Activated CD4-positive, alpha-beta T cell treated with anti-CD3 and anti-CD28 coated beads for 36 hours (primary cell): Measurements from ENCODE around the gene IQCK. TPM values are rescaled to one million over a fixed set of nuclear protein-coding genes. Genes with fewer than 3 reads are reported as not detected.

Experiments
- ATAC-seq: fragments of 200-7000 bp; cut with Tn5 transposase; one replicate; pipeline ENCODE4 v1.10.0; 2021; ENCODE audit warnings: mild to moderate bottlenecking, moderate library complexity
- CTCF ChIA-PET: fragments of 350-600 bp; sonication (Branson Sonifier 250); formaldehyde crosslinking; loops from one replicate; lab custom pipeline; 2021; ENCODE audit warnings: antibody characterized with exemption; lab: Charles Lee
- POLR2A ChIA-PET: fragments of 350-600 bp; sonication (Branson Sonifier 250); formaldehyde crosslinking; loops from one replicate; lab custom pipeline; 2021; ENCODE audit warnings: antibody characterized with exemption, inconsistent platforms; lab: Charles Lee
- DNase-seq: peaks from one replicate; pipeline ENCODE4 v3.0.0-alpha.2; 2020
- H3K27ac Mint-ChIP-seq: one replicate; pipeline ENCODE4 v1.8.0; 2021; ENCODE audit warnings: mixed read lengths
- H3K27me3 Mint-ChIP-seq: one replicate; pipeline ENCODE4 v1.8.0; 2021; ENCODE audit warnings: mixed read lengths
- H3K36me3 Mint-ChIP-seq: one replicate; pipeline ENCODE4 v1.8.0; 2021; ENCODE audit warnings: low read depth, mixed read lengths
- H3K4me1 Mint-ChIP-seq: one replicate; pipeline ENCODE4 v1.8.0; 2021; ENCODE audit warnings: mixed read lengths
- H3K4me3 Mint-ChIP-seq: one replicate; pipeline ENCODE4 v1.8.0; 2021; ENCODE audit warnings: mild to moderate bottlenecking, moderate library complexity, mixed read lengths
- H3K9me3 Mint-ChIP-seq: one replicate; pipeline ENCODE4 v1.8.0; 2021; ENCODE audit warnings: low read depth, mixed read lengths
- intact Hi-C, 2 experiments: fragments of 100-400 bp; cut with DNase I in 1 of 2; cut with micrococcal nuclease in 1 of 2; formaldehyde crosslinking; loops; one replicate each; pipeline versions ENCODE4 v1.14.2 to v1.15.1; 2022 to 2024; cut with DNase I, micrococcal nuclease
- total RNA-seq, 2 experiments: library from RNA; stranded (reverse); gene quantifications; one replicate each; pipeline ENCODE4 v1.2.3, GENCODE V29; 2021

The IQCK gene
- total RNA-seq, 2 experiments from 2014 or later: 2.7 to 3.5 TPM

- H3K36me3 Mint-ChIP-seq: no peaks in the 10 kb centered on the region
- DNase-seq (no peak), ATAC-seq (no peak)
- H3K27ac Mint-ChIP-seq: no peak overlapping the region
- intact Hi-C loops: no loop called here
- POLR2A ChIA-PET: no interaction called here
- no peaks in the 10 kb centered on the region for H3K9me3 Mint-ChIP-seq
- H3K27me3 Mint-ChIP-seq: no peaks in the 10 kb centered on the region
- CTCF ChIA-PET: no interaction called here
- no peak overlapping the region for H3K4me3 Mint-ChIP-seq
- H3K4me1 Mint-ChIP-seq: no peaks in the 10 kb centered on the region
These were observed 125.3 kb downstream of the IQCK start for GRCh38 chr16:19843371-19843770.

GRCh38 chr16:19844945-19845641 is 127.0 kb downstream of the IQCK start:
- CTCF ChIA-PET: interaction anchor here (0.6 kb wide), 1 partner anchor 73 kb away, joined by 3 read pairs; no protein-coding TSS in a partner anchor
- Mint-ChIP-seq H3K27ac (no peak overlapping the region), H3K27me3 (no peaks in the 10 kb centered on the region), H3K9me3 (no peaks in the 10 kb centered on the region), H3K4me1 (no peaks in the 10 kb centered on the region), H3K36me3 (no peaks in the 10 kb centered on the region), H3K4me3 (no peak overlapping the region)
- ATAC-seq (no peak), DNase-seq (no peak)
- intact Hi-C loops: no loop called here
- POLR2A ChIA-PET: no interaction called here

- Mint-ChIP-seq H3K27me3 (no peaks in the 10 kb centered on the region), H3K4me1 (no peaks in the 10 kb centered on the region), H3K4me3 (no peak overlapping the region), H3K36me3 (no peaks in the 10 kb centered on the region), H3K27ac (no peak overlapping the region), H3K9me3 (no peaks in the 10 kb centered on the region)
- no peak for ATAC-seq
- intact Hi-C loops: no loop called here
- POLR2A ChIA-PET: no interaction called here
- no peak for DNase-seq
- CTCF ChIA-PET: no interaction called here
These were observed 128.4 kb downstream of the IQCK start for GRCh38 chr16:19846436-19846835.

- DNase-seq: no peak
- ChIA-PET CTCF (no interaction called here), POLR2A (no interaction called here)
- no peak for ATAC-seq
- H3K36me3 Mint-ChIP-seq: no peaks in the 10 kb centered on the region
- H3K27me3 Mint-ChIP-seq: peaks cover 2% of the 10 kb centered on the region
- no peaks in the 10 kb centered on the region for H3K4me1 Mint-ChIP-seq
- intact Hi-C loops: no loop called here
- no peak overlapping the region for H3K27ac Mint-ChIP-seq
- no peak overlapping the region for H3K4me3 Mint-ChIP-seq
- H3K9me3 Mint-ChIP-seq: no peaks in the 10 kb centered on the region
These were observed 130.7 kb downstream of the IQCK start for GRCh38 chr16:19848756-19849155.

- no peaks in the 10 kb centered on the region for H3K9me3 Mint-ChIP-seq
- H3K4me1 Mint-ChIP-seq: no peaks in the 10 kb centered on the region
- no peak overlapping the region for H3K4me3 Mint-ChIP-seq
- DNase-seq (no peak), ATAC-seq (no peak)
- POLR2A ChIA-PET: interaction anchor here (0.6 kb wide), 1 partner anchor 23 kb away, joined by 4 read pairs; no protein-coding TSS in a partner anchor
- H3K27ac Mint-ChIP-seq: no peak overlapping the region
- H3K27me3 Mint-ChIP-seq: peaks cover 2% of the 10 kb centered on the region
- intact Hi-C loops: no loop called here
- CTCF ChIA-PET: no interaction called here
- no peaks in the 10 kb centered on the region for H3K36me3 Mint-ChIP-seq
These were observed 132.2 kb downstream of the IQCK start for GRCh38 chr16:19850131-19850817.

GRCh38 chr16:19851476-19851875 is 133.4 kb downstream of the IQCK start:
- Mint-ChIP-seq H3K4me3 (no peak overlapping the region), H3K36me3 (no peaks in the 10 kb centered on the region), H3K9me3 (no peaks in the 10 kb centered on the region), H3K27ac (no peak overlapping the region), H3K27me3 (peaks cover 2% of the 10 kb centered on the region), H3K4me1 (no peaks in the 10 kb centered on the region)
- intact Hi-C loops: no loop called here
- ChIA-PET CTCF (interaction anchor here (0.6 kb wide), 1 partner anchor 116 kb away, joined by 3 read pairs; no protein-coding TSS in a partner anchor), POLR2A (no interaction called here)
- ATAC-seq (no peak), DNase-seq (no peak)

GRCh38 chr16:19853132-19853741 is 135.2 kb downstream of the IQCK start:
- H3K27me3 Mint-ChIP-seq: peaks cover 2% of the 10 kb centered on the region
- H3K27ac Mint-ChIP-seq: no peak overlapping the region
- POLR2A ChIA-PET: no interaction called here
- DNase-seq: no peak
- H3K4me1 Mint-ChIP-seq: no peaks in the 10 kb centered on the region
- H3K4me3 Mint-ChIP-seq: no peak overlapping the region
- CTCF ChIA-PET: interaction anchor here (0.8 to 1.7 kb wide), 2 partner anchors 9 to 532 kb away, joined by 4 read pairs; no protein-coding TSS in a partner anchor
- H3K9me3 Mint-ChIP-seq: no peaks in the 10 kb centered on the region
- H3K36me3 Mint-ChIP-seq: no peaks in the 10 kb centered on the region
- intact Hi-C loops: no loop called here
- no peak for ATAC-seq

- POLR2A ChIA-PET: no interaction called here
- ATAC-seq: no peak
These were observed 135.9 kb downstream of the IQCK start for GRCh38 chr16:19853742-19854542.

GRCh38 chr16:19854543-19854876 is 136.4 kb downstream of the IQCK start:
- Mint-ChIP-seq H3K36me3 (no peaks in the 10 kb centered on the region), H3K27ac (no peak overlapping the region), H3K27me3 (peaks cover 2% of the 10 kb centered on the region), H3K9me3 (no peaks in the 10 kb centered on the region), H3K4me1 (no peaks in the 10 kb centered on the region), H3K4me3 (no peak overlapping the region)
- intact Hi-C loops: no loop called here
- CTCF ChIA-PET: interaction anchor here (0.6 kb wide), 1 partner anchor 705 kb away, joined by 3 read pairs; no protein-coding TSS in a partner anchor
- POLR2A ChIA-PET: no interaction called here
- no peak for ATAC-seq
- DNase-seq: no peak

More at GRCh38 chr16:19853742-19854542, 135.9 kb downstream of the IQCK start:
- Mint-ChIP-seq H3K4me1 (no peaks in the 10 kb centered on the region), H3K9me3 (no peaks in the 10 kb centered on the region), H3K4me3 (no peak overlapping the region), H3K36me3 (no peaks in the 10 kb centered on the region), H3K27me3 (peaks cover 2% of the 10 kb centered on the region), H3K27ac (no peak overlapping the region)
- CTCF ChIA-PET: interaction anchor here (0.6 to 1.7 kb wide), 2 partner anchors 9 to 705 kb away, joined by 3 to 4 read pairs; no protein-coding TSS in a partner anchor
- intact Hi-C loops: no loop called here
- DNase-seq: no peak

- Mint-ChIP-seq H3K9me3 (no peaks in the 10 kb centered on the region), H3K4me1 (no peaks in the 10 kb centered on the region), H3K4me3 (no peak overlapping the region), H3K27me3 (peaks cover 2% of the 10 kb centered on the region), H3K27ac (no peak overlapping the region), H3K36me3 (no peaks in the 10 kb centered on the region)
- ChIA-PET POLR2A (no interaction called here), CTCF (no interaction called here)
- intact Hi-C loops: no loop called here
- DNase-seq (no peak), ATAC-seq (no peak)
These were observed 138.0 kb downstream of the IQCK start for GRCh38 chr16:19856120-19856519.

- Mint-ChIP-seq H3K4me1 (no peaks in the 10 kb centered on the region), H3K9me3 (no peaks in the 10 kb centered on the region), H3K4me3 (no peak overlapping the region), H3K27ac (no peak overlapping the region), H3K36me3 (no peaks in the 10 kb centered on the region), H3K27me3 (peaks cover 2% of the 10 kb centered on the region)
- DNase-seq: no peak
- ChIA-PET POLR2A (no interaction called here), CTCF (no interaction called here)
- intact Hi-C loops: no loop called here
- ATAC-seq: no peak
These were observed 139.7 kb downstream of the IQCK start for GRCh38 chr16:19857593-19858339.
